SH-SY5Y (cell line): ENCODE data around the gene CDK5.

Experiments used
- GATA2 ChIP-seq: IDR thresholded peaks from 2 replicates; pipeline ENCODE4 v1.6.1; 2011; ENCODE audit warnings: mild to moderate bottlenecking, low read depth, low read length
- GATA3 ChIP-seq: IDR thresholded peaks from 2 replicates; pipeline ENCODE4 v1.6.1; 2011; ENCODE audit warnings: low read depth, mild to moderate bottlenecking, low read length, moderate library complexity

CDK5 gene

GRCh38 chr7:151058781-151059366 lies 1.2 kb upstream of the CDK5 start:
- no peak for TF ChIP-seq GATA3
- TF ChIP-seq GATA2 = no peak

- TF ChIP-seq GATA3 (no peak), GATA2 (no peak)
Measured at GRCh38 chr7:151057989-151058780, 488 bp upstream of the CDK5 start.

GRCh38 chr7:151056666-151057505 lies 811 bp downstream of the CDK5 start:
- TF ChIP-seq GATA2 (no peak), GATA3 (no peak)

GRCh38 chr7:151056283-151056665 lies 1.4 kb downstream of the CDK5 start:
- TF ChIP-seq GATA3 (no peak), GATA2 (no peak)

GRCh38 chr7:151053751-151054150 lies 3.9 kb downstream of the CDK5 start:
- TF ChIP-seq GATA3 (no peak), GATA2 (no peak)

GRCh38 chr7:151053096-151053495 lies 4.6 kb downstream of the CDK5 start:
- no peak for TF ChIP-seq GATA2
- TF ChIP-seq GATA3 = no peak

GRCh38 chr7:151051108-151051507 lies 6.6 kb downstream of the CDK5 start:
- TF ChIP-seq GATA2 (no peak), GATA3 (no peak)

GRCh38 chr7:151048911-151049463 lies 8.7 kb downstream of the CDK5 start:
- TF ChIP-seq GATA2 = no peak
- no peak for TF ChIP-seq GATA3

GRCh38 chr7:151047976-151048815 lies 9.5 kb downstream of the CDK5 start, which contains the start of gene ASIC3:
ASIC3 (plus strand) TSS chr7:151048531; CDS start chr7:151048886, 355 bp downstream.
- TF ChIP-seq GATA2 (no peak), GATA3 (no peak)

GRCh38 chr7:151046603-151047573 lies 10.8 kb downstream of the CDK5 start:
- no peak for TF ChIP-seq GATA3
- peak; percentile 61 for TF ChIP-seq GATA2

GRCh38 chr7:151045967-151046366 lies 11.7 kb downstream of the CDK5 start:
- TF ChIP-seq GATA2 (no peak), GATA3 (no peak)

- TF ChIP-seq GATA2 = no peak
- TF ChIP-seq GATA3 = no peak
Measured at GRCh38 chr7:151045262-151045661, 12.4 kb downstream of the CDK5 start.
